NOMO-1 treated with DMSO at 0.1 percent for 48 hours (cell line): ENCODE results near the gene GEMIN4.

Source experiments
- DNase-seq: peaks from one replicate; lab custom pipeline; 2025; ENCODE audit not compliant: unreplicated experiment; lab: John Stamatoyannopoulos, UW

GEMIN4 gene

DNA sequence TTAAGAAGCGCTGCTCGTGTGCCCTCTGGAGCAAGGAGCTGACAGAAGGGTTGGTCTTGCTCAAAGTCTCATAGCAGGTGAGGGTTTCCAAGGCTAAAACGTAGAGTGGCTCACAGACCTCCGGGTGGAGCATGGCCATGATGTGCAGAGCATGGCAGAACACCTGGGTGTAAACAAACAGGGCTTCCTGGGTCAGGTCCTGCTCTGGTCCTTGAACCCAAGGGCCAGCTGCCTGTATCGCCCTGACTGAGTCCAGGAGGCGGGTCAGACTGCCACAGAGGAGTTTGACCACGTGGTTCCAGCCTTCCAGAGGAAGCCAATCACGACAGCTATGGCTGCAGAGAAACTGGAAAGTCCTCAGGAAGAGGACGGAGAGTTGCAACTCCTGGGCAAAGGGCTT, 7.1 kb downstream of the GEMIN4 start:
- no peak for DNase-seq

DNA sequence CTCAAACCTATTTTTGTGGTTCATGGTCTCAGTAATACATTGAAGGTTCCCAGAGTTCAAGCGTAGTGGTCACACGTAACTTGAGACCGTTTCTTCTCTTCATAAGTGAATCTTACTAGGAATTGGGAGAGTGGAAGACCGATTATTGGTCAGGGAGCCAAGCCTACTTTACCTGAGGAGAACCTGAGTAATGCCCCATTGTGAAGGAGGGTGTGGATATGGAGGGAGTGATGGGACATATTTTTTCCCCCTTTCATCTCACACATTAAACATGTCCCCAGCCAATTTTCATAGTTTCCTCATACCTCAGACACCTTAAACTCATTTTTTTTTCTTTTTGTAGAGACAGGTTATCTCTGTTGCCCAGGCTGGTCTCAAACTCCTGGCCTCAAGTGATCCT, 8.9 kb downstream of the GEMIN4 start:
- DNase-seq: no peak

DNA sequence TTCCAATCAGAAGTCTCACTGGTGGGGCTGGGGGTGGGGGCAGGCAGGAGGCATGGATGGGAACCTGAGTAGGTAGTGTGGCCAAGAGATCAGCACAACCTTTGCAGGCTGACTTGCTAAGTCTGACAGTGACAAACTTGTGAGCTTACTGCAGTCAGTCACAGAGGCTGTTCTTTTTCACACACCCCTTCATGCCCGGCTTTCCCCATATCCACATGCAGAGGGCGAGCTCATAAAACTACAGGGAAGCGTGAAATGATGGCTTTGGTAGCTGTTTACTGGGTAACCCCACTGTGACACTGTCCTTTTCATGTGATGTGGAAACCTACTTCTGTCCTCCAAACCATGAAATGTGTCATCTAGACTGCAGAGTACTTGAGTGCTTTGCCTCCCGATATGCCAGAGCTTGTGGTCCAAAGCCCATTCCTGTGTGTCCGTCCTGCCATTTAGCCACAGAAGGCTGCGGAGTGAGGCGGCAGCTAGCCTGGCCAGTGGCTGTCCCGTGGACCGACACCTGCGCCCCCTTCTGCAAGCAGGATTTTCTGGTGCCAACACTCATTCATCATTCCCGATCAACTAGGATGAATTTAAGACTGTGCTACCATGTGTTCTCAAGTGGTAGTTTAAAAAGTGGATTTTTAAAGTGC, 9.8 kb downstream of the GEMIN4 start:
- DNase-seq: no peak

- peak; percentile 93 for DNase-seq
Observed at GRCh38 chr17:740240-741017, 11.6 kb downstream of the GEMIN4 start.

GRCh38 chr17:737561-738113, 14.4 kb downstream of the GEMIN4 start:
- DNase-seq: no peak

- no peak for DNase-seq
Observed at GRCh38 chr17:733743-734142, 18.3 kb downstream of the GEMIN4 start.

DNA sequence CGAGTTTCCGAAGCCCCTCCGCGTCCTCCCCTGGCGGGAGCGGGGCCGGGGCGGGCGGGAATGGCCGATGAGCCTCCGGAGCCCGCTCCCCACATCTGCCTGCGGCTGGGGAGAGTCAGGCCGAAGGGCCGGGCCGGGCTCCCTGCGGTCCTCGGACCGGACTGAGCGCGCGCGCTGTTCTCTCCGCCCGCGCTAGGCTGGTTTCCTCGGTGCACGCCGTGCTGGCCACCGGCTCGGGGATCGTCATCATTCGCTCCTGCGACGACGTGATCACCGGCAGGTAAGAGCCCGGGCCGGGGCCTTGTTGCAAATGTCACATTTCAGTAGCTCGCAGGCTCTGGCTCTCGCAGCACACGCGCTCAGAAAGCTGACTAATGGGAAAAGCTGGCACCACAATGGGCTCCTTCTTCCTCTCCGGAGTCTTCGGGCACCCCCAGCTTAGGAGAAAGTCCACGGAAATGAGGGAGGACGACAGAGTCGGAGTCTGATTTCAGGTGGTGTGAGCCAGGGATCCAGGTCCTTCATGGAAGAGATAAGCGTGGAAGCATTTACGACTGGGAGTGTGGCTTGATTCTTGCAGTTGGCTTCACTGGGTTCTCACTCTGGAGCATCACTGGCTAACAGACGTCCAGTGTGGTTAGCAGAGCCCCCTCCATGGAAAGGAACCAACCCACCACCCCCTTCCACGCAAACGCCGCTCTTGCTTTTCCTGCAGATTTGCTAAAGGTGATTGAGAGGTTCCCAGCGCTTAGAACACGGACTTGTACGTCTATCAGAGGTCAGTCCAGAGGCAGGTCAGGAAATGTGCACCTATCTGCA, 19.0 kb downstream of the GEMIN4 start:
- DNase-seq: peak; percentile 11

- peak; percentile 18 for DNase-seq
Observed at GRCh38 chr17:732067-732901, 19.8 kb downstream of the GEMIN4 start, which contains the start of gene TLCD3A. Gene TLCD3A (plus strand): TSS chr17:732596. CDS start chr17:732648, 52 bp downstream.

DNA sequence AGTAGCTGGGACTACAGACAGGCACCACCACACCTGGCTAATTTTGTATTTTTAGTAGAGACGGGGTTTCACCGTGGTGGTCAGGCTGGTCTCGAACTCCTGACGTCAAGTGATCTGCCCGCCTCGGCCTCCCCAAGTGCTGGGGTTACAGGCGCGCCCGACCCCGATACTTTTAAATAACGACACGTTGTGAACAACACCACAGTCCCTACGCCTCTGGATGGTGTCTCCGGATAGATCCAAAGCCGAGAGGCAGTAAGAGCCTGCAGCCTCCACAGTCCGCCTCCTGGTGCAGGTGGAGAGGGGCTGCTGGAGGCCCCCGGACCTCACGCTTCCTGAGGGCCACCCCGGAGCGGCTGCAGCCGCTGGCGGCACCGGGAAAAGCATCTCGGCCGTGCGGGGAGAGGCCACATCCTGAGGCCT, 20.4 kb downstream of the GEMIN4 start:
- DNase-seq: no peak

- DNase-seq: no peak
Observed at GRCh38 chr17:728911-729310, 23.2 kb downstream of the GEMIN4 start.

- DNase-seq: no peak
Observed at GRCh38 chr17:726271-726919, 25.7 kb downstream of the GEMIN4 start.

DNA sequence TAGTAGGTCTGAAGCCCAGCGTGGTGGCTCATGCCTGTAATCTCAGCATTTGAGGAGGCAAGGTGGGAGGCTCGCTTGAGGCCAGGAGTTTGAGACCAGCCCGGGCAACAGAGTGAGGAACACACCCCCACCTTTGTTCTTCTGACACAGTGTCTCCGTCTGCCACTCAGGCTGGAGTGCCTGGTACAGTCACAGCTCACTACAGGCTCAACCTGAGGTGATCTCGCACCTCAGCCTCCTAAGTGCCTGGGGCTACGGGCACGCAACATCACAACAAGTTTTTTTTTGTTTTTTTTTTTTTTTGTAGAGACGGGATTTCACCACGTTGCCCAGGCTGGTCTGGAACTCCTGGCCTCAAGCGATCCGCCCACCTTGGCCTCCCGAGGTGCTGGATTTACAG, 26.3 kb downstream of the GEMIN4 start:
- no peak for DNase-seq

DNA sequence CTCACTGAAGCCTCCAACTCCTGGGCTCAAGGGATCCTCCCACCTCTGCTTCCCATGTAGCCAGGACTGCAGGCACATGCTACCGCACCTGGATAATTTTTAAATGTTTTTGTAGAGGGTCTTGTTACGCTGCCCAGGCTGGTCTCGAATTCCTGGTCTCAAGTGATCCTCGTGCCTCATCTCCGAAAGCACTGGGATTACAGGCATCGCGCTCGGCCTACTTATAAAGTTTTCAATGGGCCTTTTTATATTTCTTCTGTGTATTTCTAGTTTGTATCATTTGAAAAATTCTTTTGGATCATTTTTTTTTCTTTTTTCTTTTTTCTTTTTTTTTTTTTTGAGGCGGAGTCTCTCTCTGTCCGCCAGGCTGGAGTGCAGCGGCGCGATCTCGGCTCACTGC, 27.0 kb downstream of the GEMIN4 start:
- no peak for DNase-seq

DNA sequence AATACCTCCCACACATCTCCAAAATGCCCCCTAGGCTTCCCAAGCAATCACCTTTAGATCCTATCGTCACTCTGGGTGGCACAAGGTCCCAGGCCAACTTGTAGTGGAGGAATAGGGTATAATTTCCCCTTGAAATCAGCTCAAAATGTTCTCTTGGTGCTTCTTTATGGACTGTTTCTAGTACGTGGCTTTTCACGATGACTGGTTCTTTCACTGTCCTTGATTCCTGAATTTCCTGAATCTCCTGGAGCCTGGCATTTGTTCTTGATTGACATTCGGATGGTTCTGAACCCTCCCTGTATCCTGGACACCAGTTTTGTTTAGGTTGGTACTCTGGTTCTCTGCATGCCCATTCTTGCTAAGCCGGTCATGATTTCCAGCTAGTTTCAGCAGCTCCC, 30.5 kb downstream of the GEMIN4 start:
- DNase-seq: no peak

- no peak for DNase-seq
Observed at GRCh38 chr17:720706-721539, 31.1 kb downstream of the GEMIN4 start.

GRCh38 chr17:718075-718474, 34.0 kb downstream of the GEMIN4 start:
- DNase-seq: no peak

- DNase-seq: no peak
Observed at GRCh38 chr17:708132-708531, 43.9 kb downstream of the GEMIN4 start.

- DNase-seq: no peak
Observed at GRCh38 chr17:705863-706262, 46.2 kb downstream of the GEMIN4 start.

DNA sequence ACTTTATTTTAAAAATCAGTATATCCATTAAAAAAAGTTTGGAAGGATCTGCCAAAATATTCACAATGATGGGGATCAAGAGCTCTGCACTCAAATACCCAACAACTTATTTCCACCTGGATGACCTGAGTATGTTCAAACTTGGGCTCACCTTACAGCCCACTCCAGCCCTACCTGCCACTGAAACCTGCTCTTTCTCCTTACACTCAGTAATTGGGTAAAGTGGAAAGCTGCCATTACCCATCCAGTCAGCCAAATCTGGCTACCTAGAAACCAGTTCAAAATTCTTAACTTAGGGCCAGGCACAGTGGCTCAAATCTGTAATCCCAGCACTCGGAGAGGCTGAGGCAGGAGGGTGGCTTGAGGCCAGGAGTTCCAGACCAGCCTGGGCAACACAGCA, 47.1 kb downstream of the GEMIN4 start:
- DNase-seq: no peak
